Trophoblast cell (in vitro differentiated cells and primary cell): Measurements from ENCODE around the gene TPCN1.

Experiments used
- DNase-seq, 2 donors: peaks; one replicate each; pipeline ENCODE4 v3.0.0-alpha.2; 2016
- H2AFZ ChIP-seq: 2 replicates; pipeline ENCODE4 v1.6.1; 2013; ENCODE audit warnings: low read length, moderate library complexity, mild to moderate bottlenecking; ENCODE audit not compliant: insufficient read depth, poor library complexity
- H2AK5ac ChIP-seq: 2 replicates; pipeline ENCODE4 v1.6.1; 2013; ENCODE audit warnings: mild to moderate bottlenecking, low read length
- H2BK120ac ChIP-seq: 2 replicates; pipeline ENCODE4 v1.6.1; 2013; ENCODE audit warnings: low read length, mild to moderate bottlenecking, moderate library complexity; ENCODE audit not compliant: insufficient read depth, poor library complexity
- H2BK12ac ChIP-seq: 2 replicates; pipeline ENCODE4 v1.6.1; 2013; ENCODE audit warnings: mild to moderate bottlenecking, low read length, moderate library complexity
- H2BK5ac ChIP-seq: 2 replicates; pipeline ENCODE4 v1.6.1; 2013; ENCODE audit warnings: low read length, low read depth, moderate library complexity, mild to moderate bottlenecking; ENCODE audit not compliant: poor library complexity
- H3K14ac ChIP-seq: 2 replicates; pipeline ENCODE4 v1.6.1; 2013; ENCODE audit warnings: mild to moderate bottlenecking, low read length
- H3K18ac ChIP-seq: 2 replicates; pipeline ENCODE4 v1.6.1; 2013; ENCODE audit warnings: mild to moderate bottlenecking, low read length
- H3K23ac ChIP-seq: 2 replicates; pipeline ENCODE4 v1.6.1; 2013; ENCODE audit warnings: low read length
- H3K27ac ChIP-seq: 2 replicates; pipeline ENCODE4 v1.5.1; 2013; ENCODE audit warnings: low read depth, mild to moderate bottlenecking, inconsistent platforms, low read length, moderate library complexity
- H3K27me3 ChIP-seq: 2 replicates; pipeline ENCODE4 v1.6.1; 2013; ENCODE audit warnings: inconsistent platforms, mild to moderate bottlenecking, low read length, moderate library complexity; ENCODE audit not compliant: insufficient read depth
- H3K36me3 ChIP-seq, 2 experiments: 1 replicate in 1 of 2; 2 replicates in 1 of 2; pipeline ENCODE4 v1.6.1; 2013; ENCODE audit warnings: low read length in 2 of 2, mild to moderate bottlenecking in 2 of 2, moderate library complexity in 1 of 2; ENCODE audit not compliant: insufficient read depth in 2 of 2, control insufficient read depth in 1 of 2
- H3K4ac ChIP-seq: 2 replicates; pipeline ENCODE4 v1.6.1; 2013; ENCODE audit warnings: low read depth, mild to moderate bottlenecking, low read length, moderate library complexity
- H3K4me1 ChIP-seq, 2 experiments: 1 replicate in 1 of 2; 2 replicates in 1 of 2; pipeline ENCODE4 v1.6.1; 2013; ENCODE audit warnings: low read length in 2 of 2, mild to moderate bottlenecking in 2 of 2, moderate library complexity in 1 of 2; ENCODE audit not compliant: insufficient read depth in 2 of 2, control insufficient read depth in 1 of 2
- H3K4me2 ChIP-seq: 2 replicates; pipeline ENCODE4 v1.6.1; 2013; ENCODE audit warnings: inconsistent platforms, mild to moderate bottlenecking, low read length, moderate library complexity
- H3K4me3 ChIP-seq: 2 replicates; pipeline ENCODE4 v1.5.1; 2013; ENCODE audit warnings: mild to moderate bottlenecking, low read depth, low read length, inconsistent platforms
- H3K79me1 ChIP-seq: one replicate; pipeline ENCODE4 v1.6.1; 2013; ENCODE audit warnings: low read length
- H3K79me2 ChIP-seq: 2 replicates; pipeline ENCODE4 v1.6.1; 2013; ENCODE audit warnings: low read length, mild to moderate bottlenecking; ENCODE audit not compliant: control insufficient read depth, insufficient read depth, poor library complexity
- H3K9ac ChIP-seq: 2 replicates; pipeline ENCODE4 v1.6.1; 2013; ENCODE audit warnings: mild to moderate bottlenecking, low read length
- H3K9me3 ChIP-seq: 2 replicates; pipeline ENCODE4 v1.6.1; 2013; ENCODE audit warnings: low read depth, mild to moderate bottlenecking, control low read depth, inconsistent platforms, low read length; ENCODE audit not compliant: insufficient read depth
- H4K12ac ChIP-seq: 2 replicates; pipeline ENCODE4 v1.6.1; 2013; ENCODE audit warnings: low read depth, mild to moderate bottlenecking, low read length, moderate library complexity
- H4K8ac ChIP-seq: 2 replicates; pipeline ENCODE4 v1.6.1; 2013; ENCODE audit warnings: low read depth, mild to moderate bottlenecking, low read length, moderate library complexity
- H4K91ac ChIP-seq: one replicate; pipeline ENCODE4 v1.6.1; 2013; ENCODE audit warnings: low read depth, mild to moderate bottlenecking, low read length, moderate library complexity
- WGBS: extraction: QIAGEN DNeasy Blood & Tissue Kit; methylation state at CpG from one replicate; pipeline ENCODE4 v1.1.7; 2013; ENCODE audit warnings: missing lambda C conversion rate; ENCODE audit not compliant: insufficient read length, insufficient coverage; ENCODE audit errors: extremely low coverage; 5-methylcytosine and 5-hydroxymethylcytosine counted together

The TPCN1 gene

GRCh38 chr12:113268136-113268535 is 46.9 kb downstream of the TPCN1 start:
- Histone ChIP-seq H2BK12ac (no peak overlapping the region), H4K12ac (no peak overlapping the region), H3K9ac (no peak overlapping the region), H2BK5ac (no peak overlapping the region), H3K79me2 (peaks cover 2% of the 10 kb centered on the region), H2AK5ac (no peak overlapping the region), H3K4ac (no peak overlapping the region), H3K4me1 (peaks cover 15 to 17% of the 10 kb centered on the region in 2 experiments), H3K23ac (no peak overlapping the region), H3K36me3 (peaks cover 9 to 22% of the 10 kb centered on the region in 2 experiments), H3K79me1 (peaks cover 7% of the 10 kb centered on the region), H4K8ac (no peak overlapping the region), H3K27ac (no peak overlapping the region), H3K14ac (no peak overlapping the region), H3K9me3 (no peaks in the 10 kb centered on the region), H3K27me3 (no peaks in the 10 kb centered on the region), H2AFZ (no peak overlapping the region), H3K18ac (no peak overlapping the region), H4K91ac (no peak overlapping the region), H2BK120ac (no peak overlapping the region), H3K4me3 (no peak overlapping the region), H3K4me2 (no peak overlapping the region)
- no peak for DNase-seq
- WGBS: no CpG with 5 or more reads among the region's 12 CpGs

GRCh38 chr12:113268621-113269020 is 47.4 kb downstream of the TPCN1 start:
- no CpG with 5 or more reads among the region's 19 CpGs for WGBS

GRCh38 chr12:113269257-113269943 is 48.1 kb downstream of the TPCN1 start:
- Histone ChIP-seq H4K8ac (no peak overlapping the region), H3K79me1 (peaks cover 7% of the 10 kb centered on the region), H3K9ac (no peak overlapping the region), H2BK12ac (no peak overlapping the region), H3K14ac (no peak overlapping the region), H2AK5ac (no peak overlapping the region), H3K18ac (no peak overlapping the region), H3K27ac (no peak overlapping the region), H2BK120ac (no peak overlapping the region), H3K79me2 (peaks cover 2% of the 10 kb centered on the region), H3K36me3 (peaks cover 12 to 29% of the 10 kb centered on the region in 2 experiments), H4K91ac (no peak overlapping the region), H3K4me2 (no peak overlapping the region), H3K23ac (no peak overlapping the region), H2AFZ (no peak overlapping the region), H3K4me1 (peaks cover 15 to 17% of the 10 kb centered on the region in 2 experiments), H3K4me3 (no peak overlapping the region), H4K12ac (no peak overlapping the region), H2BK5ac (no peak overlapping the region), H3K9me3 (no peaks in the 10 kb centered on the region), H3K27me3 (no peaks in the 10 kb centered on the region), H3K4ac (no peak overlapping the region)
- no CpG with 5 or more reads among the region's 12 CpGs for WGBS
- DNase-seq: no peak

More at GRCh38 chr12:113268621-113269020, 47.4 kb downstream of the TPCN1 start:
- H3K9me3 ChIP-seq: no peaks in the 10 kb centered on the region
- H3K27me3 ChIP-seq: no peaks in the 10 kb centered on the region
- H2BK12ac ChIP-seq: no peak overlapping the region
- H3K4me1 ChIP-seq: peaks cover 15 to 17% of the 10 kb centered on the region in 2 experiments
- peaks cover 2% of the 10 kb centered on the region for H3K79me2 ChIP-seq
- no peak overlapping the region for H3K4ac ChIP-seq
- peaks cover 7% of the 10 kb centered on the region for H3K79me1 ChIP-seq
- H3K18ac ChIP-seq: no peak overlapping the region
- H2BK5ac ChIP-seq: no peak overlapping the region
- no peak overlapping the region for H3K4me3 ChIP-seq
- H4K12ac ChIP-seq: no peak overlapping the region
- peaks cover 12 to 27% of the 10 kb centered on the region in 2 experiments for H3K36me3 ChIP-seq
- H4K8ac ChIP-seq: no peak overlapping the region
- H2AFZ ChIP-seq: no peak overlapping the region
- no peak overlapping the region for H3K23ac ChIP-seq
- DNase-seq: no peak
- no peak overlapping the region for H4K91ac ChIP-seq
- H3K4me2 ChIP-seq: no peak overlapping the region
- no peak overlapping the region for H2AK5ac ChIP-seq
- H3K14ac ChIP-seq: no peak overlapping the region
- H2BK120ac ChIP-seq: no peak overlapping the region
- no peak overlapping the region for H3K27ac ChIP-seq
- H3K9ac ChIP-seq: no peak overlapping the region

GRCh38 chr12:113270709-113271009 is 49.4 kb downstream of the TPCN1 start:
- H3K9me3 ChIP-seq: no peaks in the 10 kb centered on the region
- no peak overlapping the region for H2BK5ac ChIP-seq
- no peak overlapping the region for H2AK5ac ChIP-seq
- H3K27ac ChIP-seq: no peak overlapping the region
- H4K12ac ChIP-seq: no peak overlapping the region
- H3K9ac ChIP-seq: no peak overlapping the region
- H3K18ac ChIP-seq: no peak overlapping the region
- H3K27me3 ChIP-seq: no peaks in the 10 kb centered on the region
- H3K4me3 ChIP-seq: no peak overlapping the region
- H2BK12ac ChIP-seq: no peak overlapping the region
- no peak overlapping the region for H3K4ac ChIP-seq
- H3K23ac ChIP-seq: no peak overlapping the region
- H3K36me3 ChIP-seq: peaks cover 15 to 31% of the 10 kb centered on the region in 2 experiments
- DNase-seq: no peak
- no peak overlapping the region for H3K14ac ChIP-seq
- peaks cover 2% of the 10 kb centered on the region for H3K79me2 ChIP-seq
- H2AFZ ChIP-seq: no peak overlapping the region
- no CpG with 5 or more reads among the region's 11 CpGs for WGBS
- peaks cover 15 to 17% of the 10 kb centered on the region in 2 experiments for H3K4me1 ChIP-seq
- no peak overlapping the region for H4K8ac ChIP-seq
- H3K4me2 ChIP-seq: no peak overlapping the region
- no peak overlapping the region for H4K91ac ChIP-seq
- H2BK120ac ChIP-seq: no peak overlapping the region
- peaks cover 7% of the 10 kb centered on the region for H3K79me1 ChIP-seq
